Mucosa of rectum (tissue), 2 donors: ENCODE results near the gene BRSK1.

Source experiments
- H3K27ac ChIP-seq, 2 donors: one replicate each; pipeline ENCODE4 v1.7.0; 2013; ENCODE audit warnings: inconsistent platforms in 2 of 2, low read depth in 2 of 2, low read length in 2 of 2
- H3K27me3 ChIP-seq, 2 donors: one replicate each; pipeline ENCODE4 v1.7.0; 2013; ENCODE audit warnings: low read length in 2 of 2; ENCODE audit not compliant: control insufficient read depth in 2 of 2, insufficient read depth in 2 of 2
- H3K36me3 ChIP-seq, 2 donors: one replicate each; pipeline ENCODE4 v1.7.0; 2013; ENCODE audit warnings: low read length in 2 of 2; ENCODE audit not compliant: control insufficient read depth in 2 of 2, insufficient read depth in 2 of 2
- H3K4me1 ChIP-seq, 2 donors: one replicate each; pipeline ENCODE4 v1.7.0; 2013; ENCODE audit warnings: low read length in 2 of 2, mild to moderate bottlenecking in 1 of 2; ENCODE audit not compliant: control insufficient read depth in 2 of 2, insufficient read depth in 2 of 2
- H3K4me3 ChIP-seq, 2 donors: one replicate each; pipeline ENCODE4 v1.7.0; 2013; ENCODE audit warnings: low read length in 2 of 2
- H3K9ac ChIP-seq, 2 donors: one replicate each; pipeline ENCODE4 v1.7.0; 2013; ENCODE audit warnings: low read length in 2 of 2, low read depth in 1 of 2, mild to moderate bottlenecking in 1 of 2
- H3K9me3 ChIP-seq, 2 donors: one replicate each; pipeline ENCODE4 v1.7.0; 2013; ENCODE audit warnings: low read length in 2 of 2; ENCODE audit not compliant: control insufficient read depth in 2 of 2
- donor health status: healthy.
- donor health status: Normal muscosa, but diverticular disease.

The BRSK1 gene

DNA sequence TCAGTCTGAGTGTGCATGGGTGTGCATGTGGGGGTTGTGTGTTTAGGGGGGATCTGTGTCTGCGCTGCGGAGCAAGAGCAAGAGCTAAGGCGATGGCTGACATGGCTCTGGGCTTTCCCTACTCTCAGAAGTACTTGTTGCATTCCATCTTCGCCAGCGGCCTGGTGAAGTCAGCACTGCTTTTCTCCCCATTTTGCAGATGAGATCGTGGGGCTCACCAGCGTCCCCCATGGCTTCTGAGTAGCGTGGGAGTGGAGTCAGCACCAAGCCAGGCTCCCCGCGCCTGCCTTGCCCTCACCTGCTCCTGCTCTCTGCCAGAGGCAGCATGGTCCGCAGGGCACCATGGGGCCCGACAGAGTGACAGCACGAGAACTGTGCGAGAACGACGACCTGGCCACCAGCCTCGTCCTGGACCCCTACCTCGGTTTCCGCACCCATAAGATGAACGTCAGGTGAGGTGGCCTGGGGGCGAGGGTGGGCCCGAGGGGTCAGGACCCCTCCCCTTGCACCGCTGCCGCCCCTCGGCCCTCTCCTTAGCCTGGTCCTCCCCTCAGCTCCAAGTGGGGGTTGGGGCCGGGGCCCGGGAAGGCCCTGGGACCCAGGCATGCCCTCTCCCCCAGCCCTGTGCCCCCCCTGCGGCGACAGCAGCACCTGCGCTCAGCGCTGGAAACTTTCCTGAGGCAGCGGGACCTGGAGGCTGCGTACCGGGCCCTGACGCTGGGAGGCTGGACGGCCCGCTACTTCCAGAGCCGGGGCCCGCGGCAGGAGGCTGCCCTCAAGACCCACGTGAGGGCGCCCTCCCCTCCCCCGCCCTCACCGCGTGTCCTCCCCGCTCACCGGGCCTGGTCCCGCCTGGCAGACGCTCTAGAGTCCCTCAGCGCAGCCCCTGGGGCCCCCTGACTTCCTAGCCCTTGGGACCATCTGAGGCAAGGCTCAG is 58.1 kb downstream of the BRSK1 start:
- H3K9me3 ChIP-seq: no peaks in the 10 kb centered on the region
- peaks cover 30 to 34% of the 10 kb centered on the region in 2 donors for H3K4me1 ChIP-seq
- no peak overlapping the region for H3K27ac ChIP-seq
- peak overlapping the region in 1 of 2 donors; percentile 6 for H3K9ac ChIP-seq
- peak overlapping the region in 1 of 2 donors; percentile 45 for H3K4me3 ChIP-seq
- peaks cover 0 to 8% of the 10 kb centered on the region in 2 donors for H3K36me3 ChIP-seq
- no peaks in the 10 kb centered on the region for H3K27me3 ChIP-seq

- H3K9me3 ChIP-seq: no peaks in the 10 kb centered on the region
- H3K27me3 ChIP-seq: no peaks in the 10 kb centered on the region
- H3K9ac ChIP-seq: no peak overlapping the region
- H3K4me3 ChIP-seq: no peak overlapping the region
- peaks cover 0 to 8% of the 10 kb centered on the region in 2 donors for H3K36me3 ChIP-seq
- H3K27ac ChIP-seq: no peak overlapping the region
- peaks cover 22 to 25% of the 10 kb centered on the region in 2 donors for H3K4me1 ChIP-seq
These were observed 60.6 kb downstream of the BRSK1 start for GRCh38 chr19:55344444-55344843.

GRCh38 chr19:55345101-55345817 is 61.5 kb downstream of the BRSK1 start:
- Histone ChIP-seq H3K4me1 (peaks cover 19 to 25% of the 10 kb centered on the region in 2 donors), H3K27me3 (no peaks in the 10 kb centered on the region), H3K9ac (no peak overlapping the region), H3K4me3 (no peak overlapping the region), H3K9me3 (no peaks in the 10 kb centered on the region), H3K27ac (no peak overlapping the region), H3K36me3 (peaks cover 0 to 8% of the 10 kb centered on the region in 2 donors)

DNA sequence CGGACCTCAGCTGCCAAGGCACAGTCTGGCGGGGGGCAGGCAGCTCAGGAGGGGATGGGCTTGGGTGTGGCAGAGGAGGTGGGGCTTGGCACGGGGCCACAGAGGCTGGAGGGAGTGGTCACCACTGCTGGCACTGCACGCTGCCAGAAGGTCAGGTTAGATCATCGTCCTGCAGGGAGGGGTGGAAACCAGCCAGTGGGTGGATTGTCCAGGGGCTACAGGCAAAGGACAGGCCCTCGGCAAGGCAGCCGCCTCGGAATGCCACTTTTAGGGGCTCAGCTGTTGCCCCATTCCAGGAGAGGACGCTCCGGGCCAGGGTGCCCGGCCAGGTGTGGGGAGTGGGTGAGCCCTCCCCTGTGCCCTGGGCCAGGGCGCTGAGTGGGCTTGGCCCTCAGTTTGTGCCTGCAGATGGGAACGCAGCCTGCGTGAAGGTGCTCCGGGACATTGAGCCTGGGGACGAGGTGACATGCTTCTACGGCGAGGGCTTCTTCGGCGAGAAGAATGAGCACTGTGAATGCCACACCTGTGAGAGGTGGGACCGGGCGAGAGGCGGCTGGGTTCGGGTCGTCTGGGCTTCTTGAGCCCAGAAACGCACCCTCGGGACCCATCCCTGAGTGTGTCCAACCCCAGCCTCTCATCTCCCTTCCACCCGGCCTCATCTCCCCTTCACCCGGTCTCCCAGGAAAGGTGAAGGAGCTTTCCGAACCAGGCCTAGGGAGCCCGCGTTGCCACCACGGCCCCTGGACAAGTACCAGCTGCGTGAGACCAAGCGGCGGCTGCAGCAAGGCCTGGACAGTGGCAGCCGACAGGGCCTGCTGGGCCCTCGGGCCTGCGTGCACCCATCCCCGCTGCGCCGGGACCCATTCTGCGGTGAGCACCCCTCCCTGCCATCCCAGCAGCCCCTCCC is 62.3 kb downstream of the BRSK1 start:
- H3K4me3 ChIP-seq: no peak overlapping the region
- no peaks in the 10 kb centered on the region for H3K9me3 ChIP-seq
- no peak overlapping the region for H3K9ac ChIP-seq
- no peak overlapping the region for H3K27ac ChIP-seq
- H3K4me1 ChIP-seq: peaks cover 17 to 24% of the 10 kb centered on the region in 2 donors
- no peaks in the 10 kb centered on the region for H3K27me3 ChIP-seq
- peaks cover 0 to 8% of the 10 kb centered on the region in 2 donors for H3K36me3 ChIP-seq

GRCh38 chr19:55346725-55347441 is 63.1 kb downstream of the BRSK1 start:
- Histone ChIP-seq H3K27me3 (peaks cover 0 to under 1% of the 10 kb centered on the region in 2 donors), H3K4me3 (no peak overlapping the region), H3K9me3 (no peaks in the 10 kb centered on the region), H3K9ac (no peak overlapping the region), H3K27ac (no peak overlapping the region), H3K4me1 (peaks cover 13 to 20% of the 10 kb centered on the region in 2 donors), H3K36me3 (peaks cover 0 to 8% of the 10 kb centered on the region in 2 donors)

- H3K9me3 ChIP-seq: no peaks in the 10 kb centered on the region
- no peak overlapping the region for H3K9ac ChIP-seq
- no peak overlapping the region for H3K4me3 ChIP-seq
- H3K27ac ChIP-seq: no peak overlapping the region
- H3K4me1 ChIP-seq: peaks cover 16 to 24% of the 10 kb centered on the region in 2 donors
- peaks cover 0 to 8% of the 10 kb centered on the region in 2 donors for H3K36me3 ChIP-seq
- peaks cover 5 to 7% of the 10 kb centered on the region in 2 donors for H3K27me3 ChIP-seq
These were observed 63.7 kb downstream of the BRSK1 start for GRCh38 chr19:55347442-55348009.

GRCh38 chr19:55348317-55349034 is 64.7 kb downstream of the BRSK1 start:
- peaks cover 0 to 4% of the 10 kb centered on the region in 2 donors for H3K36me3 ChIP-seq
- peaks cover 12 to 17% of the 10 kb centered on the region in 2 donors for H3K27me3 ChIP-seq
- H3K4me1 ChIP-seq: peaks cover 25 to 34% of the 10 kb centered on the region in 2 donors
- no peak overlapping the region for H3K27ac ChIP-seq
- H3K9me3 ChIP-seq: no peaks in the 10 kb centered on the region
- H3K9ac ChIP-seq: no peak overlapping the region
- H3K4me3 ChIP-seq: no peak overlapping the region

DNA sequence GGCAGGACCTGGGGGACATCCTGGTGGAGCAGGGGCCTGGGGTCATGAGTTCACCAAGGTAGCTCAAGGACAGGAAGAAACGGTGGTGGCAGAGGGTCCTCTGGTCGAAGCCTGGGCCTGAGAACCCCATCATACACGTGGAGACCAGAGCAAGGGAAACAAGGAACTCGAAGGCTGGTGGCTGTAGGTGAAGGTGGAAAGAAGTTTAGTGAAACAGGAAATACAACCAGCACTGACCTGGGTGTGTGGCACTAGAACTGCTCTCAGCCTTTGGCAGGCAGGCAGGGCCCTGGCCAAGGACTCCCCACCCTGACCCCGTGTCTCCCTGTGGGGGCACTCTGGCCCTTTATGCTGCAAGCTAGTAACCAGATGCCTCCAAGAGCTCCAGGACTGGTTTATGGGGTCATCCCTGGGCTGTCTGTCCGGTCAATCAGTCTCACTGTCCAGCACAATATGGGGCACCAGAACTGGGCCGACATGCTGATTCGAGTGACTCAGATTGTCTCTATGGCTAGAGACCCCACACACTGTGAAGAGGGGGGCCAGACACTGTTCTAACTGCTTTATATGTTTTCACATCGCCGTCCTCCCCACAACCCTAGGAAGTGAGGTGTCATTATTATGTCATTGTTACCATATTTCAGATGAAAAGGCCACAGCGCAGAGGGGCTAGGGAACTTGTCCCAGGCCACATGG is 67.0 kb downstream of the BRSK1 start:
- peak overlapping the region; percentile 14 to 52 for H3K27ac ChIP-seq
- no peaks in the 10 kb centered on the region for H3K9me3 ChIP-seq
- H3K4me3 ChIP-seq: no peak overlapping the region
- peak overlapping the region in 1 of 2 donors; percentile 6 for H3K9ac ChIP-seq
- peaks cover 15 to 17% of the 10 kb centered on the region in 2 donors for H3K27me3 ChIP-seq
- H3K36me3 ChIP-seq: no peaks in the 10 kb centered on the region
- peaks cover 26 to 33% of the 10 kb centered on the region in 2 donors for H3K4me1 ChIP-seq
